ENCODE data around the gene LRPAP1. TPM values are rescaled to one million over a fixed set of nuclear protein-coding genes. Genes with fewer than 3 reads are reported as not detected.

The LRPAP1 gene
- total RNA-seq, 1 experiment from 2014 or later, result 171 TPM

DNA sequence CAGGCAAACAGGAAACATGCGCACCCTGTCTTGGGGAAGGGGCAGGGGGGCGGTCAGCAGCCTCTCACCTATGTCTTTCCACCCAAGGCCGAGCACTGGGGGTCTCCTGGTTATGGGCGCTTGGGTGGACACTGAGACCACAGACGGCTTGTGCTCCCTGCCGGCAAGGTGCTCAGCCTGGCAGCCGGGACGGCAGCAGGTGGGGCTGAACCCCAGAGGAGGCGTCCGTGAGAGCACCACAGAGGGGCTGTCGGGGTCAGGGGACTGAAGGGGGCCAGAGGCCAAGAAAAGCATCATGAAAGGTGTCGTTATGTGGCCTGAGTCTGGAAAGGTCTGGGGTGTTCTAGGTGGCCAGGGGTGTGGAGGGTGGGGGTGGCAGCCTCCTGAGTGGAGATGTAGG lies 49.5 kb downstream of the LRPAP1 start:
- Histone ChIP-seq H3K36me3 (ENCODE audit: insufficient read depth, low read length, poor library complexity, severe bottlenecking) (no peaks in the 10 kb centered on the region), H3K27ac (ENCODE audit: low read depth, low read length, poor library complexity, severe bottlenecking) (no peak overlapping the region), H3K9me3 (ENCODE audit: low read depth, low read length, poor library complexity, severe bottlenecking) (no peaks in the 10 kb centered on the region), H3K27me3 (replicated peaks; ENCODE audit: insufficient read depth, low read depth, low read length, poor library complexity) (peaks cover 40% of the 10 kb centered on the region), H3K4me1 (ENCODE audit: insufficient read depth, low read length, poor library complexity, severe bottlenecking) (no peaks in the 10 kb centered on the region), H3K4me3 (ENCODE audit: low read depth, low read length, poor library complexity, severe bottlenecking) (no peak overlapping the region)
- intact Hi-C loops (cut with micrococcal nuclease; ENCODE audit: unreplicated experiment), result loop anchor here (5.0 kb wide), 1 partner anchor 375 kb away; no protein-coding TSS in a partner anchor
- ChIA-PET CTCF (no interaction called here), POLR2A (ENCODE audit: low non-redundant PET) (no interaction called here)
- no peak for DNase-seq (ENCODE audit: low spot score)
- no TSS peak for BruUV-seq (replicated peaks)
- TF ChIP-seq EZH2 (IDR thresholded peaks at IDR 0.05; ENCODE audit: borderline replicate concordance, low read depth, low read length, poor library complexity, severe bottlenecking), result no peak
- no peak for TF ChIP-seq CTCF (conservative IDR thresholded peaks at IDR 0.05; ENCODE audit: low read depth, low read length)

DNA sequence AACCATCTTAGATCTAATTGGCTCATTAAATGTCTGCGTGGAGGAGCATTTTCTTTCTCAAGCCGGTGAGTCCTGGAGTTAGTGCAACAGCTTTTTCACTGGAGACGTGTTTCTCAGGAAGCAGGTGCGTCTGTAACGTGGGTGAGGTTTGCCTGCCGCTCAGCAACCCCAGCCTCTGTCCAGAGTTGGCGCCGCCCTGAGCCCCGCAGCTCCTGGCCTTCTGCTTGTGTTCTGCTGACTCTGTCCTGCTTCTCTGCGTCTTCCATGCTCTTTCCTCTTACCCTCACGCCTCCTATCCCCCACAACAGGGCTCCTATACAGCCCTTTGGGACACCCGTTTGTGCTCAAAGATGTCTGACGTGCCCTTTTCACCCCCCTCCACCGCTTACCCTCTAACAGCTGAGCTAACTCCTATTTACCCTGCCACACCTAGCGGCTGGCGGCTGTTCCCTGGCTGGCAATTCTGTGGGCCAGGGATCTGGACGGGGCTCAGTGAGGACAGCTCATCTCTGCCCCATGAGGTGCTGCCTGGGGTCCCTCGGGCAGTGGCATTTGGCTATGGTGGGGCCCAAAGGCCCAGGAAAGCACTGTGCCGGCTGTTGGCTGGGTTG lies 50.3 kb downstream of the LRPAP1 start:
- no peak for TF ChIP-seq CTCF (conservative IDR thresholded peaks at IDR 0.05; ENCODE audit: low read depth, low read length)
- intact Hi-C loops (cut with micrococcal nuclease; ENCODE audit: unreplicated experiment), result loop anchor here (5.0 kb wide), 1 partner anchor 375 kb away; no protein-coding TSS in a partner anchor
- no peaks in the 10 kb centered on the region for H3K9me3 ChIP-seq (ENCODE audit: low read depth, low read length, poor library complexity, severe bottlenecking)
- H3K36me3 ChIP-seq (ENCODE audit: insufficient read depth, low read length, poor library complexity, severe bottlenecking), result no peaks in the 10 kb centered on the region
- CTCF ChIA-PET, result interaction anchor here (1.5 to 2.2 kb wide), 2 partner anchors 399 to 460 kb away, joined by 5 to 10 read pairs; no protein-coding TSS in a partner anchor
- POLR2A ChIA-PET (ENCODE audit: low non-redundant PET), result no interaction called here
- no peaks in the 10 kb centered on the region for H3K4me1 ChIP-seq (ENCODE audit: insufficient read depth, low read length, poor library complexity, severe bottlenecking)
- no peak overlapping the region for H3K4me3 ChIP-seq (ENCODE audit: low read depth, low read length, poor library complexity, severe bottlenecking)
- BruUV-seq (replicated peaks), result no TSS peak
- no peak overlapping the region for H3K27ac ChIP-seq (ENCODE audit: low read depth, low read length, poor library complexity, severe bottlenecking)
- DNase-seq (ENCODE audit: low spot score), result no peak
- peaks cover 35% of the 10 kb centered on the region for H3K27me3 ChIP-seq (replicated peaks; ENCODE audit: insufficient read depth, low read depth, low read length, poor library complexity)

GRCh38 chr4:3481113-3481531 lies 51.1 kb downstream of the LRPAP1 start:
- no peaks in the 10 kb centered on the region for H3K36me3 ChIP-seq (ENCODE audit: insufficient read depth, low read length, poor library complexity, severe bottlenecking)
- H3K4me3 ChIP-seq (ENCODE audit: low read depth, low read length, poor library complexity, severe bottlenecking), result no peak overlapping the region
- BruUV-seq (replicated peaks), result no TSS peak
- ChIA-PET CTCF (interaction anchor here (0.8 to 2.2 kb wide), 10 partner anchors 34 to 461 kb away, joined by 3 to 10 read pairs (median 4); no protein-coding TSS in a partner anchor), POLR2A (ENCODE audit: low non-redundant PET) (no interaction called here)
- no peak for DNase-seq (ENCODE audit: low spot score)
- H3K27me3 ChIP-seq (replicated peaks; ENCODE audit: insufficient read depth, low read depth, low read length, poor library complexity), result peaks cover 28% of the 10 kb centered on the region
- H3K27ac ChIP-seq (ENCODE audit: low read depth, low read length, poor library complexity, severe bottlenecking), result no peak overlapping the region
- H3K4me1 ChIP-seq (ENCODE audit: insufficient read depth, low read length, poor library complexity, severe bottlenecking), result no peaks in the 10 kb centered on the region
- TF ChIP-seq CTCF (conservative IDR thresholded peaks at IDR 0.05; ENCODE audit: low read depth, low read length), result no peak
- no peak for TF ChIP-seq EZH2 (IDR thresholded peaks at IDR 0.05; ENCODE audit: borderline replicate concordance, low read depth, low read length, poor library complexity, severe bottlenecking)
- intact Hi-C loops (cut with micrococcal nuclease; ENCODE audit: unreplicated experiment), result loop anchor here (5.0 kb wide), 1 partner anchor 374 kb away; no protein-coding TSS in a partner anchor
- no peaks in the 10 kb centered on the region for H3K9me3 ChIP-seq (ENCODE audit: low read depth, low read length, poor library complexity, severe bottlenecking)
